ENCODE results near the gene TNNC1. TPM values are rescaled to one million over a fixed set of nuclear protein-coding genes. Genes with fewer than 3 reads are reported as not detected.

TNNC1 gene
- total and polyA plus RNA-seq, 3 donors from 2014 or later = 11.3 to 91.7 (median 23.2) TPM

GRCh38 chr3:52480768-52481715 is 27.2 kb upstream of the TNNC1 start:
- no peak for TF ChIP-seq POLR2A (IDR thresholded peaks at IDR 0.05)
- no peak for TF ChIP-seq CTCF (IDR thresholded peaks at IDR 0.05)
- Histone ChIP-seq H3K4me3 (no peak overlapping the region), H3K9me3 (no peaks in the 10 kb centered on the region), H3K27me3 (no peaks in the 10 kb centered on the region), H3K4me1 (peaks cover 66% of the 10 kb centered on the region), H3K36me3 (ENCODE audit: low read depth, missing control alignments) (no peaks in the 10 kb centered on the region), H3K27ac (peak overlapping the region; percentile 81 to 85)
- peak; percentile 74 for DNase-seq
- whole genome bisulfite sequencing, 2 donors = 34 to 62% methylated on average over 19 to 27 of the region's 27 CpGs
- intact Hi-C loops (cut with DNase I; ENCODE audit: low total_unique reads) = no loop called here

- TF ChIP-seq POLR2A (IDR thresholded peaks at IDR 0.05) = no peak
- no peak for TF ChIP-seq CTCF (IDR thresholded peaks at IDR 0.05)
- Histone ChIP-seq H3K4me3 (no peak overlapping the region), H3K27me3 (no peaks in the 10 kb centered on the region), H3K4me1 (peaks cover 56% of the 10 kb centered on the region), H3K27ac (peak overlapping the region; percentile 81 to 85), H3K36me3 (ENCODE audit: low read depth, missing control alignments) (no peaks in the 10 kb centered on the region), H3K9me3 (no peaks in the 10 kb centered on the region)
- intact Hi-C loops (cut with DNase I; ENCODE audit: low total_unique reads) = no loop called here
- no peak for DNase-seq
- 57 to 63% methylated on average over 10 to 16 of the region's 16 CpGs for WGBS, 2 donors
These were observed 26.2 kb upstream of the TNNC1 start for GRCh38 chr3:52479877-52480575.

- Histone ChIP-seq H3K4me1 (peaks cover 48% of the 10 kb centered on the region), H3K9me3 (no peaks in the 10 kb centered on the region), H3K27ac (peak overlapping the region; percentile 81 to 85), H3K27me3 (no peaks in the 10 kb centered on the region), H3K36me3 (ENCODE audit: low read depth, missing control alignments) (no peaks in the 10 kb centered on the region), H3K4me3 (no peak overlapping the region)
- no peak for TF ChIP-seq POLR2A (IDR thresholded peaks at IDR 0.05)
- TF ChIP-seq CTCF (IDR thresholded peaks at IDR 0.05) = no peak
- 87 to 91% methylated on average over 7 of the region's 7 CpGs for WGBS, 2 donors
- intact Hi-C loops (cut with DNase I; ENCODE audit: low total_unique reads) = no loop called here
- DNase-seq = no peak
These were observed 25.4 kb upstream of the TNNC1 start for GRCh38 chr3:52479037-52479876.

GRCh38 chr3:52477796-52478095 is 23.9 kb upstream of the TNNC1 start:
- WGBS, 2 donors = 86 to 94% methylated on average over 3 to 6 of the region's 6 CpGs
- Histone ChIP-seq H3K27me3 (no peaks in the 10 kb centered on the region), H3K4me1 (peaks cover 40% of the 10 kb centered on the region), H3K27ac (peak overlapping the region in 1 of 2 donors; percentile 4), H3K9me3 (no peaks in the 10 kb centered on the region), H3K36me3 (ENCODE audit: low read depth, missing control alignments) (no peaks in the 10 kb centered on the region), H3K4me3 (no peak overlapping the region)
- no peak for DNase-seq
- no peak for TF ChIP-seq CTCF (IDR thresholded peaks at IDR 0.05)
- no peak for TF ChIP-seq POLR2A (IDR thresholded peaks at IDR 0.05)
- intact Hi-C loops (cut with DNase I; ENCODE audit: low total_unique reads) = no loop called here

Measured in testis (tissue), 3 donors.